Embryonic facial prominence (tissue), 1 donor: ENCODE data around the gene FAM168B.

ENCODE experiments used
- DNase-seq: peaks from one replicate; pipeline ENCODE4 v3.0.0-alpha.2; 2016; ENCODE audit errors: extremely low spot score

Gene FAM168B

DNA sequence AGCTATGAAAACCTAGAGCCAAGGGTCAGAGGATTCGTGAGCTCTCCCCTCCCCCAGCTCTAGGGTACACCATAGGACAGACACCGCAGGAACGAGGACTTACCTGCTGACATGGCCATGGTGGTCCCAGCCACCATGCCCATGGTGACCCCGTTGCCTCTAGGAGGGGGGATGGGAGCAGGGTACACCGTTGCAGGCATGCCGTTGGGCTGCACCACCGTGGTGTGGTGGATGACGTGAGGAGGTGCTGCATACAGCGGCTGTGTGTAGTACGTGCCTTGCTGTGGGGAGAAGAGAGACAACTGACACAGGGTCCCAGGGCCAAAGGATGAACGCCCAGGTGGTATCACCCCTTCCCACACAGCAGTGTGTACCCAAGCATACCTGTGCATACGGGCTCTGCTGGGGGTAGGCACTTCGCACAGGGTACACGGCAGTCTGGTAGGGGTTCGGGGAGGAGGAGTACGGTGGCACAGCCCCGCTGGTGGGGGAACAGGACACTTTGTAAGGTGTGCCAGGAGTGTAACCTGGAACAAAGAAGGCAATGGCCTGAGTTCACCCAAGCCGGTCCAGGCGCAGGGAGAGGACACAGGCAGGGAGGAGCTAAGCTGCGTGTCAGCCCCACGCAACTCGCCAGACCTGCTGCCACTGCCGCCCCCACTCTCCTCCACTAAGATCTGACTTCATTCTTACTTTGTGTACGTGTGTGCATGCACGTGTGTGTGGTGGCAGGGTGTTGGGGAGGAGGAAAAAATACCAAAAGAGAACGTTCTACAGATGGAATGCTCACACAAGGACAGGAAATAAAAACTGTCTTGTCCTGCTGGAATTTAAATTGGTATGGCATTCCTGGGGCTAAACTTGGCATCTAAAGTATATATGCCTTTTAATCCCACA is 37.8 kb downstream of the FAM168B start:
- DNase-seq = no peak

DNA sequence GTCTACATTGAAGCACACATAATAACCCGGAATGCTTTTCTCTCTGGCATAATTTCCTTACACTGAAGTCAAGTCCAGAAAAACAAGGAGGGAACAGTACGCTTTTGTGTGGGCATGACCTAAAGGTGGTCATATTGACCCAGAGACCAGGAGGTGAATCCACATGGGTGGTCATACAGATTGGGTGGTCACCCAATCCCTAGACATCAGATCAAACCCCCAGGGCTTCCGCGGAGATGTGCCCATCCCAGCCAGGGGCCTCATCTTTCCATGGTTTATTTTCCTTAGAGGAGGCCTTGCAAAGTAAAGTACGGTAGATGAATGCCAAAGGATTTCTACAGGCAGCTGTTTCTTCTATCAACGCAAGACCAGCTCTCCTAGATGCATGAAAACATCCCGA is 38.8 kb downstream of the FAM168B start:
- no peak for DNase-seq

DNA sequence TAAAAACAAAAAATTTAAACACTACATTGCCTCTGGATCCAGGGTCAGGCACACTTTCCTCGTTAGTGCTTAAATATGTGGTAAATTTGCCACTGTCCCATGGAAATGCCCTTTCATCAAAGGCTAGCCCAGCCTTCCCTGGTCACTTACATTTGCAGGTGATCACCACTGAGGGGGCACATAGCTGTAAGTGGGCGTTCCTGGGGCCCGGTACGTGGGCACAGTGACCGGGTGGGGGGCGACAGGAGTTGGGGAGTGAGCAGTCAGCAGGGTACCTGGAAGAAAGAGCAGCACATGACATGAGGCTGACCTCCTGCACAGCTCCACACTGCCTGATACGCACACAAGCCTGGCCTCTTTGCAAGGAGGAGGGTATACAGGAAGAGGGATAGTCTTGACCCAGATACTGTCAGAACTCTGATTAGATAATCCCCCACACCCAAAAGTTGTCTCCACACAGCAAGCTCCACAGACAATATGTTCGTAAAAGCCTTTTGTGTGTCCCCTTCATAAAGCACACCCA is 40.5 kb downstream of the FAM168B start:
- DNase-seq = no peak

DNA sequence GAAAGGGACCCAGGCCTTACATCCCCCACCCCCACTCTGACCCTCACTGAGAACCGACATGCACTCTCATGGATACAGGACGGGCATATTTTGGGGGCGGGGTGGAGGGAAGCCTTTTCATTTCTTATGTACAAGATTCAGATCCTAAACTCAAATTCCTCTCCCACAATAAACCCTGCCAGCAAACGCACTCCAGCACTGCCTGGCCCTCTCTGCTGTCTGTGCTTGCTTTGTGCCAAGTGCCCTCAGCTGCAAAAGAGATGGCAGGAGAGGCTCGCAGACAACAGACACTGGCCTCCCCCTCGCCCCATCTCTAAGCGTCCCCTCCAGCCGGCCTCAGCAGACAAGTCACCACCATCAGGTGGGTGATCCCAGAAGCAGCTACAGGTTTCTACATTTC is 42.4 kb downstream of the FAM168B start:
- no peak for DNase-seq

DNA sequence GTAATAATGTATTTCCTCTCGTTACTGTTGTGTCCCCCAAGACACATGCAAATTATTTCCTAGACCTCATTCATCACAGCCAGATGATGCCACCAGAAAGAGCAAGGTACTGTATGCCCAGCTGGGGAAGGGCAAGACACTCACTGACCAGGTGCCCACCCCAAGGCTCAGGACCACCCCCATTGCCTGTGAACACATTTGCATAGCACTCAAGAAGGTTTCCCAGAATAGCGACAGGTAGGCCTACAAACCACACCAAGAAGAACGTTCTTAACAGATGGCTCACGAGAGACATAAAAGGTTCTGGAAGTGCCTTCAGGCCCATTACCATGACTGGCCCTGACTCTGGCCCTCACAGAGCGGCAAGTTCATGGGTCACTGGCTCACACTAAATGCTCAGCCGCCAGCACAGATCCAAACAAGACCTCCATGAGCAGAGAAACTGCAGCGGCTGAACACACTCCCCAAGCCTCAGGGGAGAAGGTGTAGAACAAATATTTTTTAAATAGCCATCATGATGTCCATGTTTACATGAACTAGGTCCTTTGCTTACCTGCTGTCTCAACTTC is 44.0 kb downstream of the FAM168B start:
- DNase-seq = no peak

DNA sequence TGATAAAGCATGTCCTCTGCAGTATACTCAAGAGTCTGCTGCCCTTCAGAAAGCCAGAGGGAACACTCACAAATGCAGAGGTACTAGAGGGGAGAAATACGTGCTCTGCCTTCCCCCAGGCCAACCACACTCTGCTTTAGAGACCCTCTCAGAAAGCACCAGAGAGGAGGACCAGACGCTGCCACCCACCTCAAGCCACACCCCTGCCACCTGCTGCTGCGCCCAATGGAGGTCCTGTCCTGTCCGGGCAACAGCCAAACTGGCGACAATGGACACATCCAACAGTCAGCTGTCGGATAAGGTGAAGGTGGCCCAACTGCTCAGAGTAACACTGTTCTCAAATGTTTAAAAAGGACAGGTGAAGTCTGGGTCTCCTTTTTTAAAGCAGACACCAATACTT is 44.6 kb downstream of the FAM168B start:
- no peak for DNase-seq

DNA sequence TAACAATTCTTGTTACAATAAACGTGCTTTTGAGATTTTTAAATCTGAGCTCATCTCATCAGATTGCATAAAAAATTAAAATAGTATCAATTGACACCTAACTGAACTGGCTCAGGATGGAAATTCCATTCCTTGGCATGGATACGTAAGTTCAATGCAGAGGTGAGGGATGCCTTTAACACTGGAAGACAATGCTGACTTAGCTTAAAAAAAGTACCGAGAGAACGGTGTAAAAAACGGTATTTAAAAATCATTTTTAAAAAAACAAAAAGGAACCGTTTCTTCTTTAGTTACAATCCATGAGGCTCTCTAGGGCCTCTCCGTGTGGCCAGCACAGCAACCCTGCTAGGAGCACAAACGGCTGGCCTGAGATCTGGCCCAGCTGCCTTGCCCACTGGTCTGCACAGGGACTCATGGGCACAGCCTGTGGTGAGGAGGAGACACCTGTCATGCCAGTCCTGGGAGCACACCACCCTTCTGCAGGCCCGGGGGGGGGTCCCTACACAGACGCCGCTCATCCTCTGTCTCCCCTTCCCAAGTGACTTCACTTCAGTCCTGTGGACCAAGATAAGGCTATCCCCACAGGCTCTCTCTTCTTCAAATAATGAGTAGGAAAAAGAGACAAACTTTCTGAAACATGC is 45.2 kb downstream of the FAM168B start:
- DNase-seq = no peak

DNA sequence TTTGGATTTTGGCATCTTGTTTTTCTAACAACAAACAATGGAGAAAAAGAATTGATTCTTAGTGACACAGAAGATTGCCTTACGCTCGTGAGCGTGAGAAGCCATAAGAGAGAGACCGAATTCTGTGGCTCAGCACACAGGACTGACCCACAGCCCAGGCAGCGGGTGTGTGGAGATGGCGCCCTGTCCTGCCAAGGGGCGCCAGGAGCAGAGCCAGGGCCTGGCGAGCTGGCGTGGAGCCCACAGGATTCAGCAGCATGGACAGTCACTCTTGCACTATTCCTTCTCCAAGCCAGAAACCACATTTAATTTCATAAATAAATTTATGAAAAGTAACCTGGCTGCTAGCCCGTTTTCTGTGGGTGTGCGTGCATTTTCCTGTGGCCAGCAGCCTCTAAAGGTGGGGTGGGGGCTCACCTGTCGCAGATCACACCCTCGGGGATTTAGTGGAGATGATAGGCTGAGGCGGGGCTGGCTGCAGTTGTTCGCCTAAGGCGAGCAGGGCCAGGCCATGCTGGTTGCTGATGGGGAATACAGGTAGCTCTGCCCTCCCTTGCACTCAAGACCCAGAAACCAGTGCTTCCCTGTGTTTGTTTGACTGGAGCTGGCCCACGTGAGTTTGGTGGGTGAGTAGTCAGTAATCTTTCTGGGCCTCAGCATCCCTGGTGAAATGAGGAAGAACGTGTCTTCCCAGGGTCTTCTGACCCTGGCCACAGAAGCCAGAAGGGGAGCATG is 46.2 kb downstream of the FAM168B start:
- DNase-seq = no peak

DNA sequence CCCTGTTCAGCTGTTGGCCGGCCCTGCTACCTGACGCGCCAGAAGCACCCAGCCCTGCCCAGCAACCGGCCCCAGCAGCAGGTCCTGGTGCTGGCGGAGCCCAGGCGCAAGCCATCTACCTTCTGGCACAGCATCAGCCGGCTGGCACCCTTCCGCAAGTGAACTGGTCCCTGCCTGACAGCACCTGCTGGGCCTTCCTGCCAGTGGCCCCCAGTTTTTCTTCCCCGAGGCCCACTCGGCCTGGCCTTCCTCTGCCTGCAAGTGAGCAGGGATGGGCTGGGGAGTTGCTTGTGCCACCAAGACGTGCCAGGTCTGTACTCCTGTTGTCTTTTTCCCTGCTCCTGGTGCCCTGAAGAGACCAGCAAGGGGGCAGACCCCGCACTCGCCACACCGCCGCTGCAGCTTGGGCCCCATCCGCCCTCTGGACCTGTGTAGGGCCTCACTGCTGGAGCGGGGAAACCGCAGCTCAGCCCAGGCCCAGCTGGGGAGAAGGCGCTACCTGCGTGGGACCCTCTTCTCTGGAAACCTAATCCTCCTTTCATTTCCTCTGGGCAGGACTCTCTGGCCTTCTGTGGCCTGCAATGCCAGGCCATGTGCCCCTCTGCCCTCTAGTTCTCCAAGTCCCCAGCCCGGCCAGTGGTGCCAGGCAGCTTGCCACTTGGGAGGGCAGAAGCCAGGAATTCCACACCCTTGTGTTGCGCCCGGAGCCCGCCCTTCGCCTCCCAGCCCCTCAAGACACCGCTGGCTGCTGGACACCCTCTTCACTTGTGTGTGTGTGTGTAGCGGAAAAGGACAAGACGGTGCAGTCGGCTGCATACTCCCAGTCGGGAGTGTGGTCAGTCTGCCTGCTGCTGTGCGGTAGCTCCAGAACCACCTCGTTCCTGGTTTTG is 47.0 kb downstream of the FAM168B start:
- DNase-seq = no peak

DNA sequence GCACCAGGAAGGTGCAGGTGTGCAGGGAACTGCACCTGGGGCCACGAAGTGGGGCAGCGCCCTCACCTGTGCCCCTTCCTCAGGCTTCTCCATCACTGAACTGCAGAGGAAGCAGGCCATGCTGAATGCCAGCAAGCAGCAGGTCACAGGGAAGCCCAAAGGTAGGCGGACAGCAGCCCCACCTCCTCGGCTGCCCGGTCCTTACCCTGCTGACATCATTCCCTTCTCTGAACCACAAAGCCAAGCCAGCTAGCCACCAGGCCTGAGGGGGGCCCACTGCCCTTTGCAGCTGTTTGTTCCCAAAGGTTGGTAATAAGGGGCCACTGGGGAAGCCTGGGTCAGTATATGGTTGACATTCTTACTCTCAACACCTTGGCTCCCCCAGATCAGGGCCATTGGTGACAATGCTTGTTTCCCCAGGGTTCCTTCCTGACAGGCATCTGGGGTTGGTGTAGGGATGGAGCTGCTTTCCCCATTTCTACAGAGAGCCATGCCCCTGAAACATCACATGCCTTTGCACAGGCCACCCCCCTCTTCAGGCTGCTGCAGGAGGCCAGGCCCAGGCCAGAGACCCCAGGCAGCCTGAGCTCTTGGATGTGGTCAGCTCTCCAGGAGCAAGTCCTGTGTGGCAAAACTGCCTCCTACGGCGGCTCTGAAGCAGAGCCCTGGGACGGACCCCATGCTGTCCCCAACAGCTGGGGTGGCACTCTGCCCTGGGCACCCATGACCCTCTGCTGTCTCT is 47.8 kb downstream of the FAM168B start:
- DNase-seq = no peak

DNA sequence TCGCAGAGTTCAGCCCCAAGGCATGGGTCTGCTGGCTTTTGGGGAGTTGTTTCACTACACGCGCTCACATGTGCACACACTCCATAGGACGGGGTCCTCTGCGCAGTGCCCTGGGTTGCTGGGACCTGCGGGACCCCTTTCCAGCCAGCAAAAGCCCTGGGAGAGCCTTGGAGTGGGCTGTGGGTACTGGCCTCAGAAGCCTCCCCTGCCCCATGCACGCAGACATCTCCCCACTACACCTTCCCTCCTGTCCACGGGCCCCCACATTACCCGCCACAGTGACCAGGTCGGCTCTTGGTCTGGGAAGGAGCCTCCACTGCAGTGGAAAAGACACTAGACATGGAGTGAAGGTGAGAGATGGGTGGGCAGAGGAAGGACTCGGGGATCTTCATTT is 48.5 kb downstream of the FAM168B start:
- no peak for DNase-seq

DNA sequence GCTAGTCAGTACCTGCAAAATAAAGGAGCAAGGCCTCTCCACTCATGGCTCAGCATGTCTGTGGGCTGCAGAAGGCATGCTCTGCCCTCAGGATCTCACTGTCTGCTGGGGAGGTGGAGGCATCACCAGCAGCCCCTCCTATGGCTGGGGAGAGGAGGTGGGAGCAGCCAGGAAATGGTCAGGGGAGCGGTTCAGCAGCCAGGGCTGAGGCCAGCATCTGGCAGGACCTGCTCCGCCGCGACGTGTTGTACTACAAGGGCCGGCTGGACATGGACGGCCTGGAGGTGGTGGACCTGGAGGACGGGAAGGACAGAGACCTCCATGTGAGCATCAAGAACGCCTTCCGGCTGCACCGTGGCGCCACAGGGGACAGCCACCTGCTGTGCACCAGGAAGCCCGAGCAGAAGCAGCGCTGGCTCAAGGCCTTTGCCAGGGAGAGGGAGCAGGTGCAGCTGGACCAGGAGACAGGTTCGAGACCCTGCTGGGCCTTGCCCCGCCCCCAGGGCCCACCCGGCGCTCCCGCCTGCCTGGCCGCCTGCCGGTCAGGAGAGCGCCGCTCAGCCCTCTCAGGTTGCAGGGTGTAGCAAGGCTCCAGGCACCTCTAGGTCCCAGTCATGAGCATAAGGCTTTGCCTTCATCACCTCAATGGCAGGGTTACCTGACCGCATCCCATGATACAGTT is 49.0 kb downstream of the FAM168B start:
- no peak for DNase-seq

DNA sequence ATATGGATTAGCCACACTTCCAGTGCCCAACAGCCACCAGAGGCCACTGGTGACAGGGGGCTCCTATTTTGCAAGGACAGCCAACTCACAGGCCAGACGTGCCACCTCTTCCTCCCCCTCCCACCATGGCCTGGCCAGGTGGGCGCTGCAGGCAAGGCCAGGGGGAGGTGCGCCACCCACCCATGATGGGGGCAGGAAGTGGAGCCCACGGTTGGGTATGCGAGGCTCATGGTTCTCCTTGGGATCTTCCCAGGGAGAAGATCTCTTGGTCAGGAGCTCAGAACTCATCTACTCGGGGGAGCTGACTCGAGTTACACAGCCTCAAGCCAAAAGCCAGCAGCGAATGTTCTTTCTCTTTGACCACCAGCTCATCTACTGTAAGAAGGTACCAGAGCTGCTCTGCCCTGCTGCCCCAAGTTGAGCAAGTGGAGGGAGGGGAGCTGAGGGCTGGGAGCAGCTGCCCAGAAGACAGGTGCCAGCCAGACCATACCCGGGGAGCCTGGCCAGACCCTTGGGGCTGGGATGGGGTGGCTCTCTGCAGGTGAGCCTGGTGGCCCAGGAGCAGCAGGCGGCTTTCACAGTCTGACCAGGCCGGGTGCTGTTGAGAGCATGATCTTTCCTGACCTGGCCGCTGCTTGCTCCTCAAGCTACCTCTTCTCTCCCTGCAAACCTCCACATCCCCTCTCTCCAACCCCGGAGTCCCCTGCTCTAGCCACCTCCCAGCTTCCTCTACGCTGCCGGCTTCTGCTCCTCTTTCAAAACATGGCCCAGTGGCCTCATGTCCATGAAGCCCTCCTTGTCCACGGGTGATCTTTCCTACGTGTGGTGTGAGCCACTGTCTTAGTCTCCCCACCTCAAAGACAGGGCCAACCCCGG is 49.8 kb downstream of the FAM168B start:
- no peak for DNase-seq

DNA sequence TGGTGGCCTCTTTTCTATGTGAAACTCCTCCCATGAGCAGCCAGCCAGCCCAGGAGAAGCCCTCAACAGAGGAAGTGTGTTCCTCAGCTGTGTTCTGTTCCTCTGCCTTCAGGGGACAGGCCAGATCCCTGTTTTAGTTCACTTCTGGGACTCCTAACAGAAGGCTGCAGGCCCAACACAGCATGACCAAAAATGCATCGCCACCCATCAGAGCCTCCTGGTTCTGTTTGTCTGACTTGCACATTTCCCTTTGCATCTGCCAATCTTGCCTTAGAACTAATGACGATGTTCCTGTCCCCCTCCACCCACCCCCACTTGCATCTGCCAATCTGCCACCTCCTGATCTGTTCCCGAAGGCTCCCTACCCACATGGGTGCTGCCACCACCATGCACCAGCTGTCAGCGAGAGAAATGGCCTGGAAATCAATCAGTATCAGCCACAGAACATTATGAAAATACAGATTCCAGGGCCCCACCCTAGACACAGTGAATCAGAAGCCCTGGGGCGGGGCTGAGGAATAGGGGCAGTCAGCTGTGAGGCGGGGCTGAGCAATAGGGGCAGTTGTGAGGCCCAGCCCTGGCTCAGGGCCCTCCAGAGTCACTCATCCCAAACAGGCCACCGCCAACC is 51.0 kb downstream of the FAM168B start:
- no peak for DNase-seq

DNA sequence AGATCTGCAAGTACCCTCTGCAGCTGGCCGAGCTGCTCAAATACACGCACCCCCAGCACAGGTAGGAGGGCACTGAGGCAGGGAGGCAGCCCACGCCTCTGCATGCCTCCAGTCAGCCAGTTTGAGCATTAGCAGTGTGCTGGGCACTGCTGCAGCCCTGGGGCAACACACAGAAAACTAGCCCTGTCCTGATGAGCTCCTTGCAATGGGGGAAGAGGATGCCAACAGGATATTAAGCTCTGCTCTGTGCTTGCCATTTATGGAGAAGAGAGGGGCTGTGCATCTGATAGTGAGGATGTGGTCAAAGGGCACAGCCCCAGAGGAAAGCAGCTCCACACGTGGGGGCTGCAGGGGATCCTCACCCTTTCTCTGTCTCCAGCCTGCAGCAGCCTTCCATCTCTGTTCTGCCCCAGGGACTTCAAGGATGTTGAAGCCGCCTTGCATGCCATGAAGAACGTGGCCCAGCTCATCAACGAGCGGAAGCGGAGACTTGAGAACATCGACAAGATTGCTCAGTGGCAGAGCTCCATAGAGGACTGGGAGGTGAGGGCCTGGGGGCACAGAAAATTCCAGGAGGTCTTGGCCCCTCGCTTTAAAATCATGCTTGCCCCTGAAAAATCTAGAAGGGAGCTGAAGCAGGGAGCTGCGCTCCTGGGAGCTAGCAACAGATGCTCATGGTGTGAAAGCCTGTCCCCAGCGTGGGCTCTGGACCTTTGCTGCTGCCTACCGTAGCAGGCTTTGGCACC is 51.7 kb downstream of the FAM168B start:
- no peak for DNase-seq

DNA sequence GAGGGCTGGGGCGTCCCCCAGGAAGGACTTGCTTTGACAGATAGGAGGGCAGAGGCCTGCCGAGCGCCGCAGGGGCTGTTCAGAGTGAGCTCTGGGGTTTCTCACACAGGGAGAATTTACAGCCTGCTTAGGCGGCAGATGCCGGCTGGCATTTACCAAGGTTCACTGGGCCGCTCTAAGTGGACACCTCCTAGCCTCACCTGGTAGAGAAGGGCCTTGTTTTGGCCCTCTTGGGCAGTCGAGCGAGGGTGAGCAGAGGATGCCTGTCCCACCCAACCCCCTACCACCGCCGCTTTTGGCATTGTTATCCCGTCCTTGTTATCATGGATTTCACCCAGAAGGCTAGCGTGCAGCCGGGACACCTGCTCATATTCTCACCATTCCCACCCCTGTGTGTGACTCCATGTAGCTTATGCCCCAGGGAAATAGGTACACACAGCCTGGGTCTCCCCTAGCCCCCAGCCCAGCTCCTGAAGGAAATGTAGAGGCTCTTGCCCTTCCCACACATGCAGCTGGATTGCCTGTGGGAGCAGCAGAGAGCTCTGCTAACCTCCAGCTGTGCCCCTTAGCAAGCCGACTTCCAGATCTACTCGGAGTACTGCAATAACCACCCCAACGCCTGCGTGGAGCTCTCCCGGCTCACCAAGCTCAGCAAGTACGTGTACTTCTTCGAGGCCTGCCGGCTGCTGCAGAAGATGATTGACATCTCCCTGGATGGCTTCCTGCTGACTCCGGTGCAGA is 52.4 kb downstream of the FAM168B start:
- DNase-seq = no peak
